ENCODE data around the gene PTCD1. TPM values are rescaled to one million over a fixed set of nuclear protein-coding genes. Genes with fewer than 3 reads are reported as not detected.

Gene PTCD1
- total and polyA plus RNA-seq, 2 of the 8 experiments (the other 6 are each of a cell fraction or from before 2014, with no cell fraction given): 7.5 to 7.6 TPM

DNA sequence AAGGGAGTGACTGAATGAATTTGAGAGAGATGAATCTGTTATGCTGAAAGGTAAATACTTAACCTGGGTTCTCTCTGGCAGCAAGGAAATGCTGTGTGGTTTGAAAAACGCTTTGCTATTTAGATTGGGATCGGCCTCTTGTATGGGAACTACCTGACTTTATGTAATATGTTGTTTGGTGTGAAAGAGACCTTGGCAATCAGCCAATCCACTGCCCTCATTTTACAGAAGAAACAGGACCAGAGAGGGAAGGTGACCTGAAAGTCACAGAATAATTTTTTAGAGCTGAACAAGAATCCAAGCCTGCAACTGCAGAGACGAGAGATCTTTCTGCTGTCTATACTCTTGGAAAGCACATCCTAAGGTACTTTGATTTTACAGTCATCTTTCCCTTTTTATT, 28.8 kb downstream of the PTCD1 start (continued):
- no peak for TF ChIP-seq SP2 (IDR thresholded peaks at IDR 0.05; ENCODE audit: low read length)
- TF ChIP-seq JUND (IDR thresholded peaks at IDR 0.05; ENCODE audit: low read length): no peak
- TF ChIP-seq EP300 (IDR thresholded peaks at IDR 0.05; ENCODE audit: borderline replicate concordance in 1 of 2, low read depth in 2 of 2, low read length in 2 of 2): no peak
- TF ChIP-seq CHD7 (IDR thresholded peaks at IDR 0.05; ENCODE audit: insufficient replicate concordance, low read length): no peak
